MCF 10A (cell line): Measurements from ENCODE around the gene OR51E1. TPM values are rescaled to one million over a fixed set of nuclear protein-coding genes. Genes with fewer than 3 reads are reported as not detected.

ENCODE experiments used
- BruUV-seq: library from RNA; stranded (reverse); fragments of 400-500 nt; replicated peaks from 2 replicates; lab custom pipeline; 2021; lab: Mats Ljungman, UMichigan
- CTCF ChIA-PET: fragments of 300-600 bp; sonication (Branson Sonifier 250); formaldehyde crosslinking; extraction: SDS; loops from one replicate; lab custom pipeline; 2021; ENCODE audit warnings: antibody characterized with exemption, inconsistent platforms; lab: Yijun Ruan, JAX
- POLR2A ChIA-PET: fragments of 300-600, 350-650 bp; sonication (Branson Sonifier 250); formaldehyde crosslinking; extraction: SDS; loops from one replicate; lab custom pipeline; 2020; ENCODE audit warnings: antibody characterized with exemption, inconsistent platforms; lab: Yijun Ruan, JAX
- DNase-seq: peaks from one replicate; pipeline ENCODE4 v3.0.0-alpha.2; 2018; ENCODE audit not compliant: unreplicated experiment
- H3K27ac Mint-ChIP-seq: one replicate; pipeline ENCODE4 v1.8.0; 2022; ENCODE audit warnings: mild to moderate bottlenecking, low read depth, mixed read lengths; ENCODE audit not compliant: unreplicated experiment
- H3K27me3 Mint-ChIP-seq: one replicate; pipeline ENCODE4 v1.8.0; 2022; ENCODE audit warnings: mixed read lengths; ENCODE audit not compliant: insufficient read depth, unreplicated experiment
- H3K36me3 Mint-ChIP-seq: one replicate; pipeline ENCODE4 v1.8.0; 2022; ENCODE audit warnings: mild to moderate bottlenecking, moderate library complexity, mixed read lengths; ENCODE audit not compliant: insufficient read depth, unreplicated experiment
- H3K4me1 Mint-ChIP-seq: one replicate; pipeline ENCODE4 v1.8.0; 2022; ENCODE audit warnings: mixed read lengths; ENCODE audit not compliant: insufficient read depth, unreplicated experiment
- H3K4me3 Mint-ChIP-seq: one replicate; pipeline ENCODE4 v1.8.0; 2022; ENCODE audit warnings: mild to moderate bottlenecking, moderate library complexity, mixed read lengths; ENCODE audit not compliant: unreplicated experiment
- H3K9me3 Mint-ChIP-seq: one replicate; pipeline ENCODE4 v1.8.0; 2022; ENCODE audit warnings: mixed read lengths; ENCODE audit not compliant: unreplicated experiment
- CTCF ChIP-seq: fragments of 200-600 bp; IDR thresholded peaks from one replicate; pipeline ENCODE4 v1.8.0; 2022; ENCODE audit warnings: antibody characterized with exemption, mild to moderate bottlenecking; ENCODE audit not compliant: unreplicated experiment
- intact Hi-C: fragments of 100-400 bp; cut with micrococcal nuclease; formaldehyde crosslinking; loops from 2 replicates; pipeline ENCODE4 v1.14.1; 2022
- total RNA-seq: library from RNA; stranded (reverse); gene quantifications from 2 replicates; pipeline ENCODE4 v1.2.3, GENCODE V29; 2022

The OR51E1 gene
- total RNA-seq, 1 experiment from 2014 or later: not detected

- no peaks in the 10 kb centered on the region for H3K4me1 Mint-ChIP-seq
- no peaks in the 10 kb centered on the region for H3K27me3 Mint-ChIP-seq
- H3K9me3 Mint-ChIP-seq: peaks cover 7% of the 10 kb centered on the region
- H3K36me3 Mint-ChIP-seq: no peaks in the 10 kb centered on the region
- BruUV-seq: no TSS peak
- no peak for TF ChIP-seq CTCF
- intact Hi-C loops: no loop called here
- no peak for DNase-seq
- no peak overlapping the region for H3K4me3 Mint-ChIP-seq
- ChIA-PET POLR2A (no interaction called here), CTCF (interaction anchor here (0.7 to 1.5 kb wide), 2 partner anchors 18 to 872 kb away, joined by 3 to 5 read pairs; partner anchors contain the start of gene OR51D1)
- H3K27ac Mint-ChIP-seq: no peak overlapping the region
Measured at GRCh38 chr11:4654635-4655369, 11.0 kb downstream of the OR51E1 start.

- no peaks in the 10 kb centered on the region for H3K4me1 Mint-ChIP-seq
- H3K4me3 Mint-ChIP-seq: no peak overlapping the region
- TF ChIP-seq CTCF: no peak
- no TSS peak for BruUV-seq
- DNase-seq: no peak
- H3K27me3 Mint-ChIP-seq: peaks cover 18% of the 10 kb centered on the region
- POLR2A ChIA-PET: no interaction called here
- CTCF ChIA-PET: interaction anchor here (0.7 kb wide), 1 partner anchor 223 kb away, joined by 3 read pairs; no protein-coding TSS in a partner anchor
- H3K27ac Mint-ChIP-seq: no peak overlapping the region
- H3K9me3 Mint-ChIP-seq: no peaks in the 10 kb centered on the region
- no peaks in the 10 kb centered on the region for H3K36me3 Mint-ChIP-seq
- intact Hi-C loops: no loop called here
Measured at GRCh38 chr11:4658629-4659445, 15.1 kb downstream of the OR51E1 start.

- Mint-ChIP-seq H3K4me3 (no peak overlapping the region), H3K27ac (no peak overlapping the region), H3K27me3 (peaks cover 55% of the 10 kb centered on the region), H3K36me3 (no peaks in the 10 kb centered on the region), H3K4me1 (no peaks in the 10 kb centered on the region), H3K9me3 (no peaks in the 10 kb centered on the region)
- POLR2A ChIA-PET: no interaction called here
- DNase-seq: no peak
- BruUV-seq: no TSS peak
- intact Hi-C loops: no loop called here
- CTCF ChIA-PET: no interaction called here
- TF ChIP-seq CTCF: no peak
Measured at GRCh38 chr11:4662876-4663275, 19.1 kb downstream of the OR51E1 start.

- no peak for TF ChIP-seq CTCF
- Mint-ChIP-seq H3K36me3 (no peaks in the 10 kb centered on the region), H3K27ac (no peak overlapping the region), H3K9me3 (no peaks in the 10 kb centered on the region), H3K4me1 (no peaks in the 10 kb centered on the region), H3K27me3 (peaks cover 55% of the 10 kb centered on the region), H3K4me3 (no peak overlapping the region)
- DNase-seq: no peak
- intact Hi-C loops: no loop called here
- ChIA-PET POLR2A (no interaction called here), CTCF (interaction anchor here (1.0 kb wide), 1 partner anchor 27 kb away, joined by 6 read pairs; the partner anchor contains the start of gene OR51D1)
- BruUV-seq: no TSS peak
Measured at GRCh38 chr11:4664183-4664582, 20.4 kb downstream of the OR51E1 start.
